ENCODE measurements around the gene KIFC3.
A peak's percentile ranks its signal among the peaks of the same experiment; 100 is the strongest.

The KIFC3 gene

GRCh38 chr16:57743886-57744641 lies 58.2 kb downstream of the KIFC3 start:
- Histone ChIP-seq H3K4me3 (ENCODE audit: low read depth in 1 of 2, low read length in 2 of 2) (no peak overlapping the region), H3K9me3 (ENCODE audit: low read length) (no peaks in the 10 kb centered on the region), H3K9ac (ENCODE audit: low read length) (no peak overlapping the region), H3K27ac (ENCODE audit: low read depth, low read length) (no peak overlapping the region), H3K4me1 (ENCODE audit: insufficient read depth, low read length) (no peaks in the 10 kb centered on the region), H3K27me3 (ENCODE audit: control insufficient read depth in 1 of 2, insufficient read depth in 2 of 2, low read length in 2 of 2) (no peaks in the 10 kb centered on the region), H3K36me3 (ENCODE audit: insufficient read depth, low read length) (peaks cover 13% of the 10 kb centered on the region)

- Histone ChIP-seq H3K9me3 (ENCODE audit: low read length) (no peaks in the 10 kb centered on the region), H3K4me3 (ENCODE audit: low read depth in 1 of 2, low read length in 2 of 2) (no peak overlapping the region), H3K4me1 (ENCODE audit: insufficient read depth, low read length) (no peaks in the 10 kb centered on the region), H3K27ac (ENCODE audit: low read depth, low read length) (no peak overlapping the region), H3K9ac (ENCODE audit: low read length) (no peak overlapping the region), H3K27me3 (ENCODE audit: control insufficient read depth in 1 of 2, insufficient read depth in 2 of 2, low read length in 2 of 2) (no peaks in the 10 kb centered on the region), H3K36me3 (ENCODE audit: insufficient read depth, low read length) (peaks cover 13% of the 10 kb centered on the region)
Measured at GRCh38 chr16:57743458-57743857, 58.8 kb downstream of the KIFC3 start.

GRCh38 chr16:57742543-57742942 lies 59.7 kb downstream of the KIFC3 start:
- H3K4me1 ChIP-seq (ENCODE audit: insufficient read depth, low read length) = no peaks in the 10 kb centered on the region
- no peak overlapping the region for H3K4me3 ChIP-seq (ENCODE audit: low read depth in 1 of 2, low read length in 2 of 2)
- no peak overlapping the region for H3K9ac ChIP-seq (ENCODE audit: low read length)
- no peaks in the 10 kb centered on the region for H3K27me3 ChIP-seq (ENCODE audit: control insufficient read depth in 1 of 2, insufficient read depth in 2 of 2, low read length in 2 of 2)
- no peak overlapping the region for H3K27ac ChIP-seq (ENCODE audit: low read depth, low read length)
- H3K36me3 ChIP-seq (ENCODE audit: insufficient read depth, low read length) = peaks cover 13% of the 10 kb centered on the region
- no peaks in the 10 kb centered on the region for H3K9me3 ChIP-seq (ENCODE audit: low read length)

- H3K4me3 ChIP-seq (ENCODE audit: low read depth in 1 of 2, low read length in 2 of 2) = no peak overlapping the region
- peaks cover 3% of the 10 kb centered on the region for H3K4me1 ChIP-seq (ENCODE audit: insufficient read depth, low read length)
- no peaks in the 10 kb centered on the region for H3K9me3 ChIP-seq (ENCODE audit: low read length)
- H3K27me3 ChIP-seq (ENCODE audit: control insufficient read depth in 1 of 2, insufficient read depth in 2 of 2, low read length in 2 of 2) = no peaks in the 10 kb centered on the region
- peaks cover 13% of the 10 kb centered on the region for H3K36me3 ChIP-seq (ENCODE audit: insufficient read depth, low read length)
- H3K27ac ChIP-seq (ENCODE audit: low read depth, low read length) = no peak overlapping the region
- no peak overlapping the region for H3K9ac ChIP-seq (ENCODE audit: low read length)
Measured at GRCh38 chr16:57741660-57742191, 60.6 kb downstream of the KIFC3 start.

GRCh38 chr16:57740423-57741071 lies 61.7 kb downstream of the KIFC3 start:
- Histone ChIP-seq H3K36me3 (ENCODE audit: insufficient read depth, low read length) (peaks cover 13% of the 10 kb centered on the region), H3K4me1 (ENCODE audit: insufficient read depth, low read length) (peaks cover 11% of the 10 kb centered on the region)

GRCh38 chr16:57739756-57740422 lies 62.4 kb downstream of the KIFC3 start:
- Histone ChIP-seq H3K27me3 (ENCODE audit: control insufficient read depth in 1 of 2, insufficient read depth in 2 of 2, low read length in 2 of 2) (no peaks in the 10 kb centered on the region), H3K4me1 (ENCODE audit: insufficient read depth, low read length) (peaks cover 11% of the 10 kb centered on the region), H3K36me3 (ENCODE audit: insufficient read depth, low read length) (peaks cover 13% of the 10 kb centered on the region), H3K9ac (ENCODE audit: low read length) (no peak overlapping the region), H3K27ac (ENCODE audit: low read depth, low read length) (no peak overlapping the region), H3K4me3 (ENCODE audit: low read depth in 1 of 2, low read length in 2 of 2) (no peak overlapping the region), H3K9me3 (ENCODE audit: low read length) (no peaks in the 10 kb centered on the region)

More at GRCh38 chr16:57740423-57741071, 61.7 kb downstream of the KIFC3 start:
- Histone ChIP-seq H3K27ac (ENCODE audit: low read depth, low read length) (no peak overlapping the region), H3K4me3 (ENCODE audit: low read depth in 1 of 2, low read length in 2 of 2) (no peak overlapping the region), H3K27me3 (ENCODE audit: control insufficient read depth in 1 of 2, insufficient read depth in 2 of 2, low read length in 2 of 2) (no peaks in the 10 kb centered on the region), H3K9me3 (ENCODE audit: low read length) (no peaks in the 10 kb centered on the region), H3K9ac (ENCODE audit: low read length) (no peak overlapping the region)

- H3K36me3 ChIP-seq (ENCODE audit: insufficient read depth, low read length) = peaks cover 7% of the 10 kb centered on the region
- no peak overlapping the region for H3K9ac ChIP-seq (ENCODE audit: low read length)
- H3K9me3 ChIP-seq (ENCODE audit: low read length) = no peaks in the 10 kb centered on the region
- no peaks in the 10 kb centered on the region for H3K27me3 ChIP-seq (ENCODE audit: control insufficient read depth in 1 of 2, insufficient read depth in 2 of 2, low read length in 2 of 2)
- H3K4me1 ChIP-seq (ENCODE audit: insufficient read depth, low read length) = peaks cover 14% of the 10 kb centered on the region
- no peak overlapping the region for H3K27ac ChIP-seq (ENCODE audit: low read depth, low read length)
- no peak overlapping the region for H3K4me3 ChIP-seq (ENCODE audit: low read depth in 1 of 2, low read length in 2 of 2)
Measured at GRCh38 chr16:57738844-57739243, 63.4 kb downstream of the KIFC3 start.

- Histone ChIP-seq H3K4me3 (ENCODE audit: low read depth in 1 of 2, low read length in 2 of 2) (peak overlapping the region; percentile 85 to 86), H3K9ac (ENCODE audit: low read length) (peak overlapping the region; percentile 50), H3K27me3 (ENCODE audit: control insufficient read depth in 1 of 2, insufficient read depth in 2 of 2, low read length in 2 of 2) (no peaks in the 10 kb centered on the region), H3K4me1 (ENCODE audit: insufficient read depth, low read length) (peaks cover 14% of the 10 kb centered on the region), H3K27ac (ENCODE audit: low read depth, low read length) (no peak overlapping the region), H3K36me3 (ENCODE audit: insufficient read depth, low read length) (no peaks in the 10 kb centered on the region), H3K9me3 (ENCODE audit: low read length) (no peaks in the 10 kb centered on the region)
Measured at GRCh38 chr16:57736419-57737351, 65.6 kb downstream of the KIFC3 start.

- Histone ChIP-seq H3K4me1 (ENCODE audit: insufficient read depth, low read length) (peaks cover 14% of the 10 kb centered on the region), H3K9ac (ENCODE audit: low read length) (peak within 1 kb of the TSS; percentile 93), H3K27me3 (ENCODE audit: control insufficient read depth in 1 of 2, insufficient read depth in 2 of 2, low read length in 2 of 2) (no peaks in the 10 kb centered on the region), H3K36me3 (ENCODE audit: insufficient read depth, low read length) (no peaks in the 10 kb centered on the region), H3K4me3 (ENCODE audit: low read depth in 1 of 2, low read length in 2 of 2) (peak within 1 kb of the TSS; percentile 85 to 86), H3K27ac (ENCODE audit: low read depth, low read length) (peak within 1 kb of the TSS; percentile 93), H3K9me3 (ENCODE audit: low read length) (no peaks in the 10 kb centered on the region)
Measured at GRCh38 chr16:57735755-57736418, 66.4 kb downstream of the KIFC3 start, which contains the start of gene KATNB1. Gene KATNB1 (plus strand): TSS chr16:57735770. CDS start chr16:57737244, 1,474 bp downstream.

GRCh38 chr16:57734925-57735754 lies 67.2 kb downstream of the KIFC3 start:
- H3K9me3 ChIP-seq (ENCODE audit: low read length) = no peaks in the 10 kb centered on the region
- H3K4me1 ChIP-seq (ENCODE audit: insufficient read depth, low read length) = peaks cover 14% of the 10 kb centered on the region
- peak overlapping the region; percentile 85 to 86 for H3K4me3 ChIP-seq (ENCODE audit: low read depth in 1 of 2, low read length in 2 of 2)
- peak overlapping the region; percentile 93 for H3K27ac ChIP-seq (ENCODE audit: low read depth, low read length)
- peak overlapping the region; percentile 93 for H3K9ac ChIP-seq (ENCODE audit: low read length)
- no peaks in the 10 kb centered on the region for H3K27me3 ChIP-seq (ENCODE audit: control insufficient read depth in 1 of 2, insufficient read depth in 2 of 2, low read length in 2 of 2)
- H3K36me3 ChIP-seq (ENCODE audit: insufficient read depth, low read length) = no peaks in the 10 kb centered on the region

Data from muscle layer of colon (tissue), 2 donors.